Neural progenitor cell (in vitro differentiated cells): ENCODE results near the gene SLC25A31. TPM values are rescaled to one million over a fixed set of nuclear protein-coding genes. Genes with fewer than 3 reads are reported as not detected.

ENCODE experiments used
- DNase-seq: peaks from one replicate; pipeline ENCODE4 v3.0.0-alpha.2; 2016; ENCODE audit warnings: low spot score
- H2AFZ ChIP-seq: fragments of 200-600 bp; sonication (generic); replicated peaks from 2 replicates; pipeline ENCODE4 v1.6.1; 2016; ENCODE audit warnings: antibody characterized with exemption
- H3F3A ChIP-seq: fragments of 200-600 bp; sonication (generic); 2 replicates; pipeline ENCODE4 v1.6.1; 2016; ENCODE audit warnings: antibody characterized with exemption, low read depth
- H3K27ac ChIP-seq: fragments of 200-600 bp; sonication (generic); 2 replicates; pipeline ENCODE4 v1.5.1; 2016; ENCODE audit warnings: mild to moderate bottlenecking
- H3K27me3 ChIP-seq: fragments of 200-600 bp; sonication (generic); 2 replicates; pipeline ENCODE4 v1.6.1; 2016; ENCODE audit warnings: mild to moderate bottlenecking, moderate library complexity
- H3K36me3 ChIP-seq: fragments of 200-600 bp; sonication (generic); 2 replicates; pipeline ENCODE4 v1.5.1; 2016
- H3K4me1 ChIP-seq: fragments of 200-600 bp; sonication (generic); 2 replicates; pipeline ENCODE4 v1.6.1; 2016; ENCODE audit warnings: mixed run types
- H3K4me2 ChIP-seq: fragments of 200-600 bp; sonication (generic); 2 replicates; pipeline ENCODE4 v1.6.1; 2016
- H3K4me3 ChIP-seq: fragments of 200-600 bp; sonication (generic); 2 replicates; pipeline ENCODE4 v1.5.1; 2016
- H3K79me2 ChIP-seq: fragments of 200-600 bp; sonication (generic); 2 replicates; pipeline ENCODE4 v1.6.1; 2016; ENCODE audit warnings: low read depth
- H3K9ac ChIP-seq: fragments of 200-600 bp; sonication (generic); 2 replicates; pipeline ENCODE4 v1.6.1; 2016
- H3K9me3 ChIP-seq: fragments of 200-600 bp; sonication (generic); 2 replicates; pipeline ENCODE4 v1.5.1; 2016; ENCODE audit warnings: low read depth
- H4K20me1 ChIP-seq: fragments of 200-600 bp; sonication (generic); 2 replicates; pipeline ENCODE4 v1.6.1; 2016; ENCODE audit warnings: low read depth
- H3K27ac Mint-ChIP-seq: 3 replicates; pipeline ENCODE4 v1.8.0; 2021; ENCODE audit warnings: mixed read lengths
- H3K27me3 Mint-ChIP-seq: 2 replicates; pipeline ENCODE4 v1.8.0; 2022; ENCODE audit warnings: low read depth, mild to moderate bottlenecking, inconsistent platforms, moderate library complexity, mixed read lengths; ENCODE audit not compliant: insufficient read depth
- H3K36me3 Mint-ChIP-seq: 3 replicates; pipeline ENCODE4 v1.8.0; 2021; ENCODE audit warnings: mixed read lengths
- H3K4me1 Mint-ChIP-seq: 3 replicates; pipeline ENCODE4 v1.8.0; 2021; ENCODE audit warnings: mixed read lengths
- H3K4me3 Mint-ChIP-seq: 3 replicates; pipeline ENCODE4 v1.8.0; 2021; ENCODE audit warnings: mild to moderate bottlenecking, moderate library complexity, mixed read lengths
- H3K9me3 Mint-ChIP-seq: 3 replicates; pipeline ENCODE4 v1.8.0; 2020; ENCODE audit warnings: mixed read lengths
- CTCF ChIP-seq: fragments of 200-600 bp; sonication (generic); IDR thresholded peaks from 2 replicates; pipeline ENCODE4 v1.5.1; 2017; ENCODE audit warnings: antibody characterized with exemption, mild to moderate bottlenecking
- EZH2 ChIP-seq: fragments of 200-600 bp; sonication (generic); IDR thresholded peaks from 2 replicates; pipeline ENCODE4 v1.6.1; 2017; ENCODE audit warnings: antibody characterized with exemption, mild to moderate bottlenecking, moderate library complexity
- EZH2phosphoT487 ChIP-seq: fragments of 200-600 bp; sonication (generic); IDR thresholded peaks from 2 replicates; pipeline ENCODE4 v1.6.1; 2017; ENCODE audit warnings: antibody characterized with exemption
- total RNA-seq: library from RNA; depleted of rRNA; stranded (reverse); fragments of >200 nt; gene quantifications from 2 replicates; pipeline ENCODE4 v1.2.3, GENCODE V29; 2015; ENCODE audit warnings: low replicate concordance

SLC25A31 gene
- total RNA-seq, 1 donor from 2014 or later = 0.21 TPM

- Mint-ChIP-seq H3K36me3 (no peaks in the 10 kb centered on the region), H3K27ac (no peak overlapping the region), H3K9me3 (no peaks in the 10 kb centered on the region), H3K4me1 (no peaks in the 10 kb centered on the region), H3K4me3 (no peak overlapping the region), H3K27me3 (no peaks in the 10 kb centered on the region)
- Histone ChIP-seq H2AFZ (no peak overlapping the region), H3K27me3 (no peaks in the 10 kb centered on the region), H3K79me2 (no peaks in the 10 kb centered on the region), H3K9ac (no peak overlapping the region), H3K27ac (no peak overlapping the region), H3F3A (no peaks in the 10 kb centered on the region), H3K36me3 (no peaks in the 10 kb centered on the region), H3K9me3 (no peaks in the 10 kb centered on the region), H3K4me2 (no peak overlapping the region), H3K4me1 (no peaks in the 10 kb centered on the region), H3K4me3 (no peak overlapping the region), H4K20me1 (no peaks in the 10 kb centered on the region)
- TF ChIP-seq CTCF (no peak), EZH2 (no peak), EZH2phosphoT487 (no peak)
- no peak for DNase-seq
Measured at GRCh38 chr4:127822430-127822829, 92.2 kb downstream of the SLC25A31 start.

Other genes starting within 250 kb of the SLC25A31 start
- gene INTU, start 97.4 kb upstream of the SLC25A31 start, total RNA-seq = 22.0 and 31.2 TPM in 2 replicates
- gene HSPA4L, start 51.9 kb downstream of the SLC25A31 start, total RNA-seq = 0.67 and 0.77 TPM in 2 replicates
- 41.1 and 83.9 TPM in 2 replicates for gene PLK4, start 150.5 kb downstream of the SLC25A31 start, total RNA-seq
- 31.7 and 46.7 TPM in 2 replicates for gene MFSD8, start 234.8 kb downstream of the SLC25A31 start, total RNA-seq
- 11.2 and 14.7 TPM in 2 replicates for gene ABHD18, start 235.0 kb downstream of the SLC25A31 start, total RNA-seq